Loucy (cell line): ENCODE results near the gene STXBP4.

Source experiments
- H2AFZ ChIP-seq: fragments of 200-600 bp; sonication (generic); 2 replicates; pipeline ENCODE4 v1.6.0; 2016; ENCODE audit warnings: antibody characterized with exemption, mild to moderate bottlenecking, low read length, moderate library complexity
- H3F3A ChIP-seq: fragments of 200-600 bp; 2 replicates; pipeline ENCODE4 v1.6.0; 2016; ENCODE audit warnings: antibody characterized with exemption, low read depth, mild to moderate bottlenecking
- H3K27me3 ChIP-seq: fragments of 200-600 bp; sonication (generic); 2 replicates; pipeline ENCODE4 v1.6.1; 2014; ENCODE audit warnings: low read length, mild to moderate bottlenecking; ENCODE audit not compliant: insufficient read depth, poor library complexity, severe bottlenecking
- H3K36me3 ChIP-seq: fragments of 200-600 bp; sonication (generic); 2 replicates; pipeline ENCODE4 v1.6.1; 2016; ENCODE audit warnings: low read length; ENCODE audit not compliant: insufficient read depth
- H3K4me1 ChIP-seq: fragments of 200-600 bp; sonication (generic); 2 replicates; pipeline ENCODE4 v1.5.1; 2014; ENCODE audit warnings: low read length, mild to moderate bottlenecking; ENCODE audit not compliant: insufficient read depth, poor library complexity, severe bottlenecking
- H3K4me2 ChIP-seq: fragments of 200-600 bp; sonication (generic); 2 replicates; pipeline ENCODE4 v1.6.0; 2014; ENCODE audit warnings: antibody characterized with exemption, low read length, low read depth, mild to moderate bottlenecking; ENCODE audit not compliant: poor library complexity, severe bottlenecking
- H3K4me3 ChIP-seq: fragments of 200-600 bp; sonication (generic); 2 replicates; pipeline ENCODE4 v1.5.1; 2014; ENCODE audit warnings: low read length, mild to moderate bottlenecking, mixed read lengths; ENCODE audit not compliant: poor library complexity, severe bottlenecking
- H3K79me2 ChIP-seq: fragments of 200-600 bp; sonication (generic); 2 replicates; pipeline ENCODE4 v1.6.1; 2014; ENCODE audit warnings: low read length; ENCODE audit not compliant: insufficient read depth
- H3K9ac ChIP-seq: fragments of 200-600 bp; sonication (generic); 2 replicates; pipeline ENCODE4 v1.6.0; 2014; ENCODE audit warnings: mild to moderate bottlenecking, low read depth, low read length, moderate library complexity; ENCODE audit not compliant: poor library complexity, severe bottlenecking
- H3K9me2 ChIP-seq: fragments of 200-600 bp; sonication (generic); replicated peaks from 2 replicates; pipeline ENCODE4 v1.6.1; 2016; ENCODE audit warnings: low read depth, low read length, mixed read lengths
- H3K9me3 ChIP-seq: fragments of 200-600 bp; sonication (generic); 2 replicates; pipeline ENCODE4 v1.6.1; 2014; ENCODE audit warnings: mild to moderate bottlenecking, antibody characterized with exemption, low read length, low read depth; ENCODE audit not compliant: insufficient read depth
- H4K20me1 ChIP-seq: fragments of 200-600 bp; sonication (generic); 2 replicates; pipeline ENCODE4 v1.6.0; 2014; ENCODE audit warnings: antibody characterized with exemption, low read length, mild to moderate bottlenecking; ENCODE audit not compliant: insufficient read depth, poor library complexity, severe bottlenecking
- EZH2phosphoT487 ChIP-seq: fragments of 200-600 bp; IDR thresholded peaks from 2 replicates; pipeline ENCODE4 v1.6.1; 2018; ENCODE audit warnings: antibody characterized with exemption, mild to moderate bottlenecking, moderate library complexity, borderline replicate concordance
- TF ChIP-seq, protein P1 (sequence below): fragments of 200-600 bp; sonication (generic); conservative IDR thresholded peaks from 2 replicates; pipeline ENCODE4 v1.5.1; 2014; ENCODE audit warnings: mild to moderate bottlenecking, antibody characterized with exemption, low read length

STXBP4 gene

DNA sequence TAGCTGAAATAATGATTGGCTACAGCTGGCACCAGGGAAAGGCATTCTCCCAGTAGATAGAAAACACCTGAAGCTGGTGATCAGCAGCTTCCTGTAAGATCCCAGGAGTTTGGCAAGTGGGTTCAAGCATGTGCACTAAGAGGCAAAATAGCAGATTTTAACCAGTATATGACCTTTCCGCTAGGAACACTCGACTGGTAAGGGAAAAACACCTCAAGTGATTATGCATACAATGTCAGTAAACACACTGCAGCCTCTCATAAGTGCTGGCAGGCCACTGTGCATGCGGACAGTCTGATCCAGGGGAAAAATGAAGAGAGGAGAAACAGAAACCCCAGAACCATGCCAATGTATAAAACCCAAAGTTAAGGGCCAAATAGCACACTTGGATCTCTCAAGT, 247.1 kb downstream of the STXBP4 start:
- H3K36me3 ChIP-seq: no peaks in the 10 kb centered on the region
- H3F3A ChIP-seq: no peaks in the 10 kb centered on the region
- no peak for TF ChIP-seq EZH2phosphoT487
- H3K4me2 ChIP-seq: no peak overlapping the region
- H3K9me3 ChIP-seq: no peaks in the 10 kb centered on the region
- no peak overlapping the region for H3K9ac ChIP-seq
- H4K20me1 ChIP-seq: no peaks in the 10 kb centered on the region
- no peaks in the 10 kb centered on the region for H3K9me2 ChIP-seq
- no peaks in the 10 kb centered on the region for H3K27me3 ChIP-seq
- H3K79me2 ChIP-seq: no peaks in the 10 kb centered on the region
- no peak overlapping the region for H2AFZ ChIP-seq
- no peak overlapping the region for H3K4me3 ChIP-seq
- H3K4me1 ChIP-seq: no peaks in the 10 kb centered on the region

DNA sequence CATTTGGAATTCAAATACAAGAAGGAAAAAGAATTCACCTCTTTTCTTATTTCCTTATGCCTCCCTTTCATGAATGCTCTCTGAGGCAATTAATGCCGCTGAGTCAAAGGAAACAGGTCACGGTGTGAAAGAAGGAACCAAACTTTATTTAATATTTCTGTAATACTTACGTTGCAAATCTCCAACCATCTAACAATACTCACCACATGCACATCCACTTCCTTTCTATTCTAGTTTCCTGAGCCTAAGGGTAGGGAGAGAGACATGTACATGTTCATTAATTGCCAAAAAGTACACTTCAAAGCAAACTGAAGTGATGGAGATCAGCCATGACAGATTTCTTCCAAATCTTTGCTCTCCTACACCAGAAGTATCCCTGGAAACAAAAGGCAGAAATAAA, 248.3 kb downstream of the STXBP4 start:
- Histone ChIP-seq H4K20me1 (no peaks in the 10 kb centered on the region), H3K9ac (no peak overlapping the region), H3K4me3 (no peak overlapping the region), H3K4me2 (no peak overlapping the region), H3K36me3 (no peaks in the 10 kb centered on the region), H3K9me2 (no peaks in the 10 kb centered on the region), H2AFZ (no peak overlapping the region), H3K79me2 (no peaks in the 10 kb centered on the region), H3F3A (no peaks in the 10 kb centered on the region), H3K4me1 (no peaks in the 10 kb centered on the region), H3K9me3 (no peaks in the 10 kb centered on the region), H3K27me3 (no peaks in the 10 kb centered on the region)
- TF ChIP-seq, protein P1, sequence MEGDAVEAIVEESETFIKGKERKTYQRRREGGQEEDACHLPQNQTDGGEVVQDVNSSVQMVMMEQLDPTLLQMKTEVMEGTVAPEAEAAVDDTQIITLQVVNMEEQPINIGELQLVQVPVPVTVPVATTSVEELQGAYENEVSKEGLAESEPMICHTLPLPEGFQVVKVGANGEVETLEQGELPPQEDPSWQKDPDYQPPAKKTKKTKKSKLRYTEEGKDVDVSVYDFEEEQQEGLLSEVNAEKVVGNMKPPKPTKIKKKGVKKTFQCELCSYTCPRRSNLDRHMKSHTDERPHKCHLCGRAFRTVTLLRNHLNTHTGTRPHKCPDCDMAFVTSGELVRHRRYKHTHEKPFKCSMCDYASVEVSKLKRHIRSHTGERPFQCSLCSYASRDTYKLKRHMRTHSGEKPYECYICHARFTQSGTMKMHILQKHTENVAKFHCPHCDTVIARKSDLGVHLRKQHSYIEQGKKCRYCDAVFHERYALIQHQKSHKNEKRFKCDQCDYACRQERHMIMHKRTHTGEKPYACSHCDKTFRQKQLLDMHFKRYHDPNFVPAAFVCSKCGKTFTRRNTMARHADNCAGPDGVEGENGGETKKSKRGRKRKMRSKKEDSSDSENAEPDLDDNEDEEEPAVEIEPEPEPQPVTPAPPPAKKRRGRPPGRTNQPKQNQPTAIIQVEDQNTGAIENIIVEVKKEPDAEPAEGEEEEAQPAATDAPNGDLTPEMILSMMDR: no peak
- TF ChIP-seq EZH2phosphoT487: no peak

DNA sequence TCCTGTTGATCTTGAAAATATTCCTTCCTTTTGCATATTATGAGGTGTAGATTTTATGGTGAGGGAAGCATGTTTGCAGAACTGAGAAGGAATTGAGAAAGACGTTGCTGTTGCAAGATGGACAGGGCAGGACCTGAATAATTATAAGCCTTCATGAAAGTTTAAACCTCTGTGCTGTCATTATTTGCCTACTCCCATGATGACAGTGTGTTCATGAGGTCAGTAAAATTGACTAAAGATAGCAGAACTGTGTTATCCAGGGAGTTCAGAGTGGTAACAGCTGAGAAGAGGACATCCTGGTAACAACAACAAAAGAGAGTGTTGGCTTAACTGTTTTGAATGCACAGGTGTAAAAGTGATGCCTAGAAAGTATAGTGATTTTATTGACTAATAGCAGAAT, 250.9 kb downstream of the STXBP4 start:
- Histone ChIP-seq H3K79me2 (no peaks in the 10 kb centered on the region), H3K9me2 (no peaks in the 10 kb centered on the region), H3K4me3 (no peak overlapping the region), H3F3A (no peaks in the 10 kb centered on the region), H4K20me1 (no peaks in the 10 kb centered on the region), H3K9ac (no peak overlapping the region), H3K4me1 (no peaks in the 10 kb centered on the region), H2AFZ (no peak overlapping the region), H3K4me2 (no peak overlapping the region), H3K27me3 (no peaks in the 10 kb centered on the region), H3K36me3 (no peaks in the 10 kb centered on the region), H3K9me3 (no peaks in the 10 kb centered on the region)
- TF ChIP-seq, protein P1: no peak
- no peak for TF ChIP-seq EZH2phosphoT487

DNA sequence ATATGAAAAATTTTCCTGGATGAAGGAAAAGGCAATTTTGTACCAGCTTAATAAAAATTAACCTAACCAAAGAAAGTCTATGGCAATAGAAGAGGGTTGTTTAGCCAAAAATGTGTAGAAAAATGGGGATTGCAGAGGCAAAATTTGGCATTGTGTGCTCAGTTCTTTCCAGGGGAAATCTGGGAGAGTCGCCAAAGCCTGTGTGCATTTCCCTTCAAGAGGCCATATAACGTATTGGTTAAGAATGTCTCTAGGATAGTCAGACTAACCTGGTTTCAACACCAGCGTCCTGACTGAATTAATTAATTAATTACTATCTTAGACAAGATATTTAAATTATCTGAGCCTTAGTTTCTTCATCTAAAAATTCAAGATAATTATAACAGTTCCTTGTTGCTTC, 251.4 kb downstream of the STXBP4 start:
- Histone ChIP-seq H3K9me3 (no peaks in the 10 kb centered on the region), H3K79me2 (no peaks in the 10 kb centered on the region), H3K27me3 (no peaks in the 10 kb centered on the region), H3F3A (no peaks in the 10 kb centered on the region), H3K36me3 (no peaks in the 10 kb centered on the region), H3K4me2 (no peak overlapping the region), H3K9ac (no peak overlapping the region), H4K20me1 (no peaks in the 10 kb centered on the region), H3K9me2 (no peaks in the 10 kb centered on the region), H2AFZ (no peak overlapping the region), H3K4me3 (no peak overlapping the region), H3K4me1 (no peaks in the 10 kb centered on the region)
- TF ChIP-seq, protein P1: no peak
- no peak for TF ChIP-seq EZH2phosphoT487
